HG03565 (cell line): ENCODE measurements around the gene GDAP1L1.

ENCODE experiments used
- ATAC-seq: cut with Tn5 transposase; IDR thresholded peaks from one replicate; pipeline ENCODE4 v1.9.1; 2021; ENCODE audit warnings: mild to moderate bottlenecking, moderate library complexity; ENCODE audit not compliant: unreplicated experiment

Gene GDAP1L1

GRCh38 chr20:44247131-44247571 is at the start of gene GDAP1L1:
Gene GDAP1L1, plus strand, starts transcription at chr20:44247308. Its CDS starts 27 bp downstream, at chr20:44247335.
- ATAC-seq = no peak

GRCh38 chr20:44198872-44199271 is 48.2 kb upstream of the GDAP1L1 start:
- ATAC-seq = no peak

GRCh38 chr20:44199877-44200276 is 47.2 kb upstream of the GDAP1L1 start:
- no peak for ATAC-seq

- ATAC-seq = no peak
Measured at GRCh38 chr20:44200371-44200770, 46.7 kb upstream of the GDAP1L1 start.

- no peak for ATAC-seq
Measured at GRCh38 chr20:44200983-44201382, 46.1 kb upstream of the GDAP1L1 start.

- ATAC-seq = no peak
Measured at GRCh38 chr20:44203161-44203560, 43.9 kb upstream of the GDAP1L1 start.

GRCh38 chr20:44204156-44204831 is 42.8 kb upstream of the GDAP1L1 start:
- ATAC-seq = no peak

- no peak for ATAC-seq
Measured at GRCh38 chr20:44204832-44205215, 42.3 kb upstream of the GDAP1L1 start.

GRCh38 chr20:44206132-44206531 is 41.0 kb upstream of the GDAP1L1 start:
- ATAC-seq = no peak

- no peak for ATAC-seq
Measured at GRCh38 chr20:44207126-44207723, 39.9 kb upstream of the GDAP1L1 start.

- no peak for ATAC-seq
Measured at GRCh38 chr20:44208165-44208564, 38.9 kb upstream of the GDAP1L1 start.

- ATAC-seq = no peak
Measured at GRCh38 chr20:44208770-44209169, 38.3 kb upstream of the GDAP1L1 start.

GRCh38 chr20:44209686-44210405 is 37.3 kb upstream of the GDAP1L1 start:
- no peak for ATAC-seq

GRCh38 chr20:44210406-44211176 is 36.5 kb upstream of the GDAP1L1 start, which contains the start of gene OSER1:
Gene OSER1, minus strand, starts transcription at chr20:44210771. Its CDS starts 3,814 bp downstream, at chr20:44206957.
- ATAC-seq = peak; percentile 59

GRCh38 chr20:44211177-44212039 is 35.7 kb upstream of the GDAP1L1 start:
- ATAC-seq = no peak

- ATAC-seq = no peak
Measured at GRCh38 chr20:44212792-44213191, 34.3 kb upstream of the GDAP1L1 start.

- ATAC-seq = no peak
Measured at GRCh38 chr20:44215125-44215524, 32.0 kb upstream of the GDAP1L1 start.

- no peak for ATAC-seq
Measured at GRCh38 chr20:44217342-44218092, 29.6 kb upstream of the GDAP1L1 start.

- ATAC-seq = no peak
Measured at GRCh38 chr20:44218446-44218845, 28.7 kb upstream of the GDAP1L1 start.
